Measurements from ENCODE around the gene MAMLD1.

Gene MAMLD1

DNA sequence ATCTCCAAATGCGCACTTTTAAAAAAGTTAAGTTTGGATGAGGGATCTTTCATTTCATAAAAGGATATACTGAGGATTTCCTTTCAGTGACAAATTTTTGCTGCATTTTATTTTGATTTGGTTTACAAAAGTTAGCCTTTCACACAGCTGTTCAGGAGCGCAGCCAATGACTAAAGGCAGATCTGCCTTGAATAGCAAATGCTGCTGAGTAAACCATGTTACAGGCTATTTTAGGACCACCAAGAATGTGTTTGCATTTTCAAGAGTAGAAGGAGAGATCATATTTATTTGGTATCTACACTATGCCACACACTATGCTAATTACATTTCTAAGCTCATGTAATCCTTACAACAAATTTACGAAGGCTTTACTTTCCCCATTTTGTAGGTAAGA lies 92.1 kb downstream of the MAMLD1 start:
- H3K27ac ChIP-seq (ENCODE audit: low read depth, low read length): no peak overlapping the region

DNA sequence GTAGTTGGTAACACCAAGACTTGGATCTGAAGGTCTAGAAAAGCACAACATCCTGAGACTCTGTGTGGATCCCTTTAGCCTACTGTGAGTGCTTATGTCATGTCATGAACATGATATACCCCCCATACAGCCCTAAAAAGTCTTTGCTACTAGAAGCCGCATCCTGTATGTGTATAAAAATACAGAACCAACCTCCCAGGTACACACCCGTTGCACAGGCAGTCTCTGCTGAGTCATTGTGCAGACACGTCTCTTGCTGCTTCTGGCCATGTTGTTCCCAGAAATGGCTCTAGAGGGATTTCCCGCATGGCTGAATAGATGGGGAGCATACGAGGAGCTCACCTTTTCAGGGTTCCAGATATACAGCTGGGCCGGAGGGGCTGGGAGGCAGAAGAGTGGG lies 93.3 kb downstream of the MAMLD1 start:
- no peak overlapping the region for H3K27ac ChIP-seq (ENCODE audit: low read depth, low read length)

More for the DNA sequence above, 92.1 kb downstream of the MAMLD1 start:
- no peak for DNase-seq
- Histone ChIP-seq H3K4me1 (ENCODE audit: control insufficient read depth, low read depth, low read length) (no peaks in the 10 kb centered on the region), H4K8ac (ENCODE audit: low read depth, low read length) (no peak overlapping the region), H3K56ac (ENCODE audit: low read length) (no peak overlapping the region), H2BK15ac (replicated peaks; ENCODE audit: low read depth) (no peak overlapping the region), H3K36me3 (ENCODE audit: control insufficient read depth, insufficient read depth, low read length) (no peaks in the 10 kb centered on the region), H3K9ac (ENCODE audit: low read length) (no peak overlapping the region), H3K4me3 (ENCODE audit: low read length) (no peak overlapping the region), H3K23ac (ENCODE audit: low read length) (no peak overlapping the region), H2AK5ac (ENCODE audit: low read length) (no peak overlapping the region), H3K79me2 (ENCODE audit: control insufficient read depth, insufficient read depth, low read length) (no peaks in the 10 kb centered on the region), H3K79me1 (ENCODE audit: low read length) (no peaks in the 10 kb centered on the region), H3K27me3 (ENCODE audit: insufficient read depth, low read length, poor library complexity) (no peaks in the 10 kb centered on the region), H2BK120ac (ENCODE audit: low read depth, low read length) (no peak overlapping the region), H3K4me2 (ENCODE audit: low read length) (no peak overlapping the region), H3K4ac (ENCODE audit: low read depth, low read length) (no peak overlapping the region), H2BK5ac (ENCODE audit: low read length) (no peak overlapping the region), H3K18ac (ENCODE audit: low read length) (no peak overlapping the region), H4K5ac (ENCODE audit: low read length) (no peak overlapping the region)
- no CpG with 5 or more reads among the region's 3 CpGs for WGBS (ENCODE audit: extremely low coverage, insufficient coverage, low lambda C conversion rate)

DNA sequence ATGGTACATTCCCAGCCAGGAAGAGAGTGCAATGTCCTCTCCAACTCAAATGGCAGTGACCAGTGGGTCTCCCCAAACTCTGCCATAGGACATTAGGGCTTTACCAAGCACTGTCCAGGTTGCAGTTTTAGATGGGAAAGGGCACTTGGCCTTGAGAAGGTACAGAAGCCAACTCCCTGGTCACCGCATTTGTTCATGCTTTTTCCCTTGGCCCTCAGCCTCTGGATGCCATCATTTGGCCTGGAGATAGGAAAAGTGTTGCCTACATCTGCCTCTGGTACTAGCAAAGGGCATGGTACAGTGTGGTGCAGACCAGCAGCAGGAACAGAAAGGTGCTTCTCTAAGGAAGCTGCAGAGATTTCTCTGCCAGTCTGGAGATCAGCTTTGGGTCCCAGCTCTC lies 93.8 kb downstream of the MAMLD1 start:
- H4K5ac ChIP-seq (ENCODE audit: low read length): no peak overlapping the region
- H3K4me1 ChIP-seq (ENCODE audit: control insufficient read depth, low read depth, low read length): no peaks in the 10 kb centered on the region
- no peaks in the 10 kb centered on the region for H3K36me3 ChIP-seq (ENCODE audit: control insufficient read depth, insufficient read depth, low read length)
- H3K9ac ChIP-seq (ENCODE audit: low read length): no peak overlapping the region
- H4K8ac ChIP-seq (ENCODE audit: low read depth, low read length): no peak overlapping the region
- no peak overlapping the region for H2BK15ac ChIP-seq (replicated peaks; ENCODE audit: low read depth)
- H3K23ac ChIP-seq (ENCODE audit: low read length): no peak overlapping the region
- no peak overlapping the region for H2BK5ac ChIP-seq (ENCODE audit: low read length)
- no peak overlapping the region for H3K27ac ChIP-seq (ENCODE audit: low read depth, low read length)
- H3K79me1 ChIP-seq (ENCODE audit: low read length): no peaks in the 10 kb centered on the region
- H3K27me3 ChIP-seq (ENCODE audit: insufficient read depth, low read length, poor library complexity): no peaks in the 10 kb centered on the region
- WGBS (ENCODE audit: extremely low coverage, insufficient coverage, low lambda C conversion rate): no CpG with 5 or more reads among the region's 1 CpG
- no peak overlapping the region for H2BK120ac ChIP-seq (ENCODE audit: low read depth, low read length)
- no peak overlapping the region for H2AK5ac ChIP-seq (ENCODE audit: low read length)
- DNase-seq: no peak
- no peak overlapping the region for H3K4me2 ChIP-seq (ENCODE audit: low read length)
- no peaks in the 10 kb centered on the region for H3K79me2 ChIP-seq (ENCODE audit: control insufficient read depth, insufficient read depth, low read length)
- H3K4me3 ChIP-seq (ENCODE audit: low read length): no peak overlapping the region
- H3K56ac ChIP-seq (ENCODE audit: low read length): no peak overlapping the region
- H3K18ac ChIP-seq (ENCODE audit: low read length): no peak overlapping the region
- H3K4ac ChIP-seq (ENCODE audit: low read depth, low read length): no peak overlapping the region

More for the DNA sequence above, 93.3 kb downstream of the MAMLD1 start:
- Histone ChIP-seq H3K23ac (ENCODE audit: low read length) (no peak overlapping the region), H3K36me3 (ENCODE audit: control insufficient read depth, insufficient read depth, low read length) (no peaks in the 10 kb centered on the region), H3K79me1 (ENCODE audit: low read length) (no peaks in the 10 kb centered on the region), H3K4ac (ENCODE audit: low read depth, low read length) (no peak overlapping the region), H4K5ac (ENCODE audit: low read length) (no peak overlapping the region), H2AK5ac (ENCODE audit: low read length) (no peak overlapping the region), H3K4me2 (ENCODE audit: low read length) (no peak overlapping the region), H3K79me2 (ENCODE audit: control insufficient read depth, insufficient read depth, low read length) (no peaks in the 10 kb centered on the region), H3K4me1 (ENCODE audit: control insufficient read depth, low read depth, low read length) (no peaks in the 10 kb centered on the region), H3K27me3 (ENCODE audit: insufficient read depth, low read length, poor library complexity) (no peaks in the 10 kb centered on the region), H2BK120ac (ENCODE audit: low read depth, low read length) (no peak overlapping the region), H3K56ac (ENCODE audit: low read length) (no peak overlapping the region), H3K4me3 (ENCODE audit: low read length) (no peak overlapping the region), H3K9ac (ENCODE audit: low read length) (no peak overlapping the region), H4K8ac (ENCODE audit: low read depth, low read length) (no peak overlapping the region), H2BK5ac (ENCODE audit: low read length) (no peak overlapping the region), H3K18ac (ENCODE audit: low read length) (no peak overlapping the region), H2BK15ac (replicated peaks; ENCODE audit: low read depth) (no peak overlapping the region)
- DNase-seq: no peak
- no CpG with 5 or more reads among the region's 6 CpGs for WGBS (ENCODE audit: extremely low coverage, insufficient coverage, low lambda C conversion rate)

DNA sequence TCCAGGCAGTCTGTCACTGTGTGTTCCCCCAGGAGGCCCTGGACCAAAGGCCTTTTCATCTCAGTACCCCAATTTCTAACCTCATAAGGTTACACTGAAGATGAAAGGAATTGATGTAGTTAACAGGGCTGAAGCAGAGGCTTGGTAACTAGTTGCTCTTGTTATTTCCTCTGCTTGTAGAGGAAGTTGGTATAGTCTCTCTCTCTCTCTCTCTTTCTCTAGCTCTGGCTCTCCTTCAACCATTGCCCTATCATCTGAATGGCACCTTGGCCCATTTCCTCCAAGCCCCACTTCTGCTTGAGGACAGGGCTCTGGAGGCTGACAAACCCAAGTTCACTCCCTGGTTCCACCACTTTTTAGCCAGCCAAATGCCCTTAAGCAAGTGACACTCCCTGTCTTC lies 96.1 kb downstream of the MAMLD1 start:
- H2BK5ac ChIP-seq (ENCODE audit: low read length): no peak overlapping the region
- H2BK120ac ChIP-seq (ENCODE audit: low read depth, low read length): no peak overlapping the region
- H3K36me3 ChIP-seq (ENCODE audit: control insufficient read depth, insufficient read depth, low read length): no peaks in the 10 kb centered on the region
- H3K9ac ChIP-seq (ENCODE audit: low read length): no peak overlapping the region
- H3K4me2 ChIP-seq (ENCODE audit: low read length): no peak overlapping the region
- H3K23ac ChIP-seq (ENCODE audit: low read length): no peak overlapping the region
- no peaks in the 10 kb centered on the region for H3K27me3 ChIP-seq (ENCODE audit: insufficient read depth, low read length, poor library complexity)
- H4K8ac ChIP-seq (ENCODE audit: low read depth, low read length): no peak overlapping the region
- no peaks in the 10 kb centered on the region for H3K4me1 ChIP-seq (ENCODE audit: control insufficient read depth, low read depth, low read length)
- H3K79me1 ChIP-seq (ENCODE audit: low read length): no peaks in the 10 kb centered on the region
- H3K18ac ChIP-seq (ENCODE audit: low read length): no peak overlapping the region
- no peak overlapping the region for H3K4me3 ChIP-seq (ENCODE audit: low read length)
- DNase-seq: no peak
- H3K27ac ChIP-seq (ENCODE audit: low read depth, low read length): no peak overlapping the region
- no peak overlapping the region for H3K56ac ChIP-seq (ENCODE audit: low read length)
- H4K5ac ChIP-seq (ENCODE audit: low read length): no peak overlapping the region
- H2AK5ac ChIP-seq (ENCODE audit: low read length): no peak overlapping the region
- no peak overlapping the region for H2BK15ac ChIP-seq (replicated peaks; ENCODE audit: low read depth)
- H3K79me2 ChIP-seq (ENCODE audit: control insufficient read depth, insufficient read depth, low read length): no peaks in the 10 kb centered on the region
- H3K4ac ChIP-seq (ENCODE audit: low read depth, low read length): no peak overlapping the region

DNA sequence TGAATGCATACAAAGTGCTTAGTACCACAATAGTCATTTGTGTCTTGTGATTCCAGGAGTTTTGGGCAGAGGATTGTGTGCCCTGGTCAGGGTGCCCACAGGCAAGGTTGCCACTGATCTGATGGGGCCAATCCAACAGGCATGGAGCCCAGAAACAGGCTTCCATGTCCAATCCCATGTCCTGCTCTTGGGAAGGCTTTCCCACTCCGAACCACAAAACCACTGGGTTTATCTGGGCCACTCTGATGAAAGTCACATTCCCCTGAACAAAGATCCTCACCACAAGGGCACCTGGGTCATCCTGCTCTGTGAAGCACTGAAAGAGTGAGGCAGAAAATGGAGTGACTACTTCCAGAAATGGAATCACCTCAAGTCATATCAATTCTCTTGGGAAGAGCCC lies 96.9 kb downstream of the MAMLD1 start:
- no peak overlapping the region for H4K5ac ChIP-seq (ENCODE audit: low read length)
- no peak overlapping the region for H2BK120ac ChIP-seq (ENCODE audit: low read depth, low read length)
- H3K4ac ChIP-seq (ENCODE audit: low read depth, low read length): no peak overlapping the region
- no peak overlapping the region for H2BK15ac ChIP-seq (replicated peaks; ENCODE audit: low read depth)
- no peak overlapping the region for H3K23ac ChIP-seq (ENCODE audit: low read length)
- H3K9ac ChIP-seq (ENCODE audit: low read length): no peak overlapping the region
- no peaks in the 10 kb centered on the region for H3K79me1 ChIP-seq (ENCODE audit: low read length)
- H3K36me3 ChIP-seq (ENCODE audit: control insufficient read depth, insufficient read depth, low read length): no peaks in the 10 kb centered on the region
- H3K4me2 ChIP-seq (ENCODE audit: low read length): no peak overlapping the region
- no peak overlapping the region for H3K18ac ChIP-seq (ENCODE audit: low read length)
- no peaks in the 10 kb centered on the region for H3K79me2 ChIP-seq (ENCODE audit: control insufficient read depth, insufficient read depth, low read length)
- no peaks in the 10 kb centered on the region for H3K4me1 ChIP-seq (ENCODE audit: control insufficient read depth, low read depth, low read length)
- no peak overlapping the region for H2BK5ac ChIP-seq (ENCODE audit: low read length)
- H3K27ac ChIP-seq (ENCODE audit: low read depth, low read length): no peak overlapping the region
- H4K8ac ChIP-seq (ENCODE audit: low read depth, low read length): no peak overlapping the region
- no peak overlapping the region for H3K56ac ChIP-seq (ENCODE audit: low read length)
- WGBS (ENCODE audit: extremely low coverage, insufficient coverage, low lambda C conversion rate): no CpG with 5 or more reads among the region's 1 CpG
- H3K27me3 ChIP-seq (ENCODE audit: insufficient read depth, low read length, poor library complexity): no peaks in the 10 kb centered on the region
- no peak overlapping the region for H2AK5ac ChIP-seq (ENCODE audit: low read length)
- no peak overlapping the region for H3K4me3 ChIP-seq (ENCODE audit: low read length)
- DNase-seq: no peak

DNA sequence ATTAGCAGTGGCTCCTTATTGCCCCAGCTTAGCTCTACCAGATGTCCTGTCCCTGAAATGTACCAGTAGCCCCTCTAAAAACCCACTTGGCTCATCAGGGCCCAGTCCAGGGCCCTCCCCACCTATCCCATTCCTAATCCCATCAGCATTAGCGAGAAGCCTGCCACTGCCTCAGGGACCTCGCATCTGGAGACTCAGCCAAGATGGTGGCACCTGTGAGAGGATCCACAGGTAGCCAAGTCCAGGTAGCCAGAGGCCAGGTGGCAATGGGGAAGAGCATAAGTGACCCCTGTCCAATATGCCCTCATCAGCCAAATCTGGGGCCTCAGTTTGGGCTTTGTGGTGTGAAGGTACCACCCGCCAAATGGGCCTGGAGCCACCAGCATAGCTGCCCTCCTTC lies 97.7 kb downstream of the MAMLD1 start:
- Histone ChIP-seq H3K4me3 (ENCODE audit: low read length) (no peak overlapping the region), H3K79me2 (ENCODE audit: control insufficient read depth, insufficient read depth, low read length) (no peaks in the 10 kb centered on the region), H2BK5ac (ENCODE audit: low read length) (no peak overlapping the region), H2AK5ac (ENCODE audit: low read length) (no peak overlapping the region), H3K4ac (ENCODE audit: low read depth, low read length) (no peak overlapping the region), H3K18ac (ENCODE audit: low read length) (no peak overlapping the region), H3K36me3 (ENCODE audit: control insufficient read depth, insufficient read depth, low read length) (no peaks in the 10 kb centered on the region), H4K8ac (ENCODE audit: low read depth, low read length) (no peak overlapping the region), H4K5ac (ENCODE audit: low read length) (no peak overlapping the region), H3K23ac (ENCODE audit: low read length) (no peak overlapping the region), H3K79me1 (ENCODE audit: low read length) (no peaks in the 10 kb centered on the region), H3K4me1 (ENCODE audit: control insufficient read depth, low read depth, low read length) (no peaks in the 10 kb centered on the region), H2BK120ac (ENCODE audit: low read depth, low read length) (no peak overlapping the region), H3K4me2 (ENCODE audit: low read length) (no peak overlapping the region), H3K27ac (ENCODE audit: low read depth, low read length) (no peak overlapping the region), H2BK15ac (replicated peaks; ENCODE audit: low read depth) (no peak overlapping the region), H3K9ac (ENCODE audit: low read length) (no peak overlapping the region), H3K56ac (ENCODE audit: low read length) (no peak overlapping the region), H3K27me3 (ENCODE audit: insufficient read depth, low read length, poor library complexity) (no peaks in the 10 kb centered on the region)
- no CpG with 5 or more reads among the region's 3 CpGs for WGBS (ENCODE audit: extremely low coverage, insufficient coverage, low lambda C conversion rate)
- DNase-seq: no peak

Data from mesendoderm (in vitro differentiated cells).